ENCODE data around the gene CADM3. TPM values are rescaled to one million over a fixed set of nuclear protein-coding genes. Genes with fewer than 3 reads are reported as not detected.

The CADM3 gene
- total and polyA plus RNA-seq, 2 donors (not counting 1 experiment from before 2014, with no cell fraction given): 0.32 to 0.33 TPM

DNA sequence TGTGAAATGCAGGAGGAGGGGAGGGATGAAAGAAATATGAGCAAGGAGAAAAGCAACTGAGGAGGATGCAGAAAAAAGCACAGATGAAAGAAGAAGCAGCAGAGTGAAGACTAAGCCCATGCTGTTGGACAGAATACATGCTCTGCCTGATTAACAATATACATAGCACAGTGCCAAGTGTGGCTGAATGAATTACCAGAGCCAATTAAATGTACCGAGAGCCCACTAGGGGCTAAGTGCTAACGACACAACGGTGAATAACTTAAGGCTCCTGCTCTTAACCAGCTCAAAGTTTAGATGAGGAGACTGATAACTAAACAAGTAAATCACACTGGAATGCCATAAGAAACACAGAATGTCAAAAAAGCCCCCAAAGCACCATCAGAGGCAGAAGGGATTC is 15.6 kb downstream of the CADM3 start:
- no peaks in the 10 kb centered on the region for H4K20me1 ChIP-seq (ENCODE audit: control insufficient read depth, insufficient read depth, low read length, poor library complexity, severe bottlenecking)
- ATAC-seq (ENCODE audit: low read depth) (no peak), DNase-seq (no peak)
- TF ChIP-seq EZH2 (IDR thresholded peaks at IDR 0.05; ENCODE audit: borderline replicate concordance, insufficient read depth, low read depth, low read length, poor library complexity, severe bottlenecking): no peak
- TF ChIP-seq, protein P1, sequence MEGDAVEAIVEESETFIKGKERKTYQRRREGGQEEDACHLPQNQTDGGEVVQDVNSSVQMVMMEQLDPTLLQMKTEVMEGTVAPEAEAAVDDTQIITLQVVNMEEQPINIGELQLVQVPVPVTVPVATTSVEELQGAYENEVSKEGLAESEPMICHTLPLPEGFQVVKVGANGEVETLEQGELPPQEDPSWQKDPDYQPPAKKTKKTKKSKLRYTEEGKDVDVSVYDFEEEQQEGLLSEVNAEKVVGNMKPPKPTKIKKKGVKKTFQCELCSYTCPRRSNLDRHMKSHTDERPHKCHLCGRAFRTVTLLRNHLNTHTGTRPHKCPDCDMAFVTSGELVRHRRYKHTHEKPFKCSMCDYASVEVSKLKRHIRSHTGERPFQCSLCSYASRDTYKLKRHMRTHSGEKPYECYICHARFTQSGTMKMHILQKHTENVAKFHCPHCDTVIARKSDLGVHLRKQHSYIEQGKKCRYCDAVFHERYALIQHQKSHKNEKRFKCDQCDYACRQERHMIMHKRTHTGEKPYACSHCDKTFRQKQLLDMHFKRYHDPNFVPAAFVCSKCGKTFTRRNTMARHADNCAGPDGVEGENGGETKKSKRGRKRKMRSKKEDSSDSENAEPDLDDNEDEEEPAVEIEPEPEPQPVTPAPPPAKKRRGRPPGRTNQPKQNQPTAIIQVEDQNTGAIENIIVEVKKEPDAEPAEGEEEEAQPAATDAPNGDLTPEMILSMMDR (IDR thresholded peaks at IDR 0.05): no peak
- Mint-ChIP-seq H3K4me1 (peaks cover 51% of the 10 kb centered on the region), H3K4me3 (peak overlapping the region; percentile 97), H3K27ac (no peak overlapping the region), H3K9me3 (ENCODE audit: insufficient read depth) (no peaks in the 10 kb centered on the region), H3K27me3 (peaks cover 9% of the 10 kb centered on the region)
- CTCF ChIA-PET: interaction anchor here (1.0 to 2.4 kb wide), 2 partner anchors 24 to 28 kb away, joined by 3 to 11 read pairs; no protein-coding TSS in a partner anchor
- no CpG with 5 or more reads among the region's 3 CpGs for WGBS (ENCODE audit: insufficient coverage)
- H3K27ac ChIP-seq (ENCODE audit: low read length in 2 of 2): no peak overlapping the region
- H3K4me2 ChIP-seq (replicated peaks; ENCODE audit: low read depth, low read length, poor library complexity, severe bottlenecking): peak overlapping the region; percentile 90
- no peaks in the 10 kb centered on the region for H3K36me3 ChIP-seq (replicated peaks in 1 of 2; ENCODE audit: control extremely low read depth in 1 of 2, control insufficient read depth in 1 of 2, extremely low read depth in 1 of 2, insufficient read depth in 2 of 2, low read length in 1 of 2)
- POLR2A ChIA-PET: no interaction called here
- H3K9me3 ChIP-seq (ENCODE audit: control extremely low read depth in 1 of 3, control insufficient read depth in 2 of 3, insufficient read depth in 1 of 3, low read length in 2 of 3): no peaks in the 10 kb centered on the region
- no peak overlapping the region for H3K9ac ChIP-seq (ENCODE audit: low read length)
- H3K4me3 ChIP-seq (ENCODE audit: control extremely low read depth in 1 of 5, extremely low read depth in 1 of 5, insufficient read depth in 1 of 5, low read depth in 2 of 5, low read length in 4 of 5): peak overlapping the region in 1 of 5 experiments; percentile 71
- intact Hi-C loops (cut with micrococcal nuclease): no loop called here
- peaks cover 0 to 2% (median 0%) of the 10 kb centered on the region in 4 experiments for H3K27me3 ChIP-seq (replicated peaks in 1 of 4; ENCODE audit: control extremely low read depth in 1 of 4, control insufficient read depth in 3 of 4, insufficient read depth in 4 of 4, low read length in 3 of 4)
- peaks cover 7% of the 10 kb centered on the region for H3K79me2 ChIP-seq (ENCODE audit: control insufficient read depth, insufficient read depth, low read length)
- H3K4me1 ChIP-seq (ENCODE audit: control insufficient read depth in 2 of 2, insufficient read depth in 2 of 2, low read length in 2 of 2): peaks cover 19 to 21% of the 10 kb centered on the region in 2 donors
- H2AFZ ChIP-seq (ENCODE audit: insufficient read depth, low read depth, low read length, poor library complexity, severe bottlenecking): no peak overlapping the region

DNA sequence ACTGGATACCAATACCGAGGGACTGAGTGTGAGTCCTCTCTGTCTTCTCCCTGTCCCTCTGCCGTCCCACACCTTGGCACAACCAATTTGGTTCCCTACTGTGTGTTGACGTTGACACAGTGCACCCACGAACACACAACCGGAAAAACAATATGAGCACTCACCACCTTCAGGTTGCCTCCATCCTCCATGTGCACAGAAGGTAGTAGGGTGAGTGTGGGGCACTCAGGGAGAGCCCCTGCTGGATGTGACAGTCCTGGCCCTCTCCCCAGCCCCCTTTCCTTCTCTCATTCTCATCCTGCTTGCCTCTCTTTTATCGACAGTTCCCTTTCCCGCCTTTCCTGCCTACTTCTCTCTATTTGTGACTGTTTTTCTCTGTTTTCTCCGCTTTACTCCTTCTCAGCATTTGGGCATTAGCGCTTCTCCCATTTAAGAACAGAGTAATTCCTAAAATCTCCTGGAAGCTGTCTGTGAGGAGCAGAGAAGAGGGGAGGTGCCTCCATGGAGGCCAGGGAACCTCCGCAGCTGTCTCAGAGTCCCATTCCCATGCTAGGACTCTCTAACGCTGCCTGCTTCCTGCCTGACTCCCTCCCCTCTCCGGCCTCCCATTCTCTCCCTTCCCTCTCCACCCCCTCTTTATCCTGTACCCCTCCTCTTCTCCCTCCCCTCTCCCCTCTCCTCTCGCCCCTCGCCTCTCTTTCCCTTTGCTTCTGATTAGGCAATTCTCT is 16.4 kb downstream of the CADM3 start:
- Histone ChIP-seq H3K4me1 (ENCODE audit: control insufficient read depth in 2 of 2, insufficient read depth in 2 of 2, low read length in 2 of 2) (peaks cover 19 to 21% of the 10 kb centered on the region in 2 donors), H3K4me2 (replicated peaks; ENCODE audit: low read depth, low read length, poor library complexity, severe bottlenecking) (peak overlapping the region; percentile 90), H3K9me3 (ENCODE audit: control extremely low read depth in 1 of 3, control insufficient read depth in 2 of 3, insufficient read depth in 1 of 3, low read length in 2 of 3) (no peaks in the 10 kb centered on the region), H3K27me3 (replicated peaks in 1 of 4; ENCODE audit: control extremely low read depth in 1 of 4, control insufficient read depth in 3 of 4, insufficient read depth in 4 of 4, low read length in 3 of 4) (peaks cover 0 to 2% (median 0%) of the 10 kb centered on the region in 4 experiments), H3K4me3 (ENCODE audit: control extremely low read depth in 1 of 5, extremely low read depth in 1 of 5, insufficient read depth in 1 of 5, low read depth in 2 of 5, low read length in 4 of 5) (peak overlapping the region in 4 of 5 experiments; percentile 59 to 71 (median 64)), H3K79me2 (ENCODE audit: control insufficient read depth, insufficient read depth, low read length) (peaks cover 7% of the 10 kb centered on the region), H3K27ac (ENCODE audit: low read length in 2 of 2) (peak overlapping the region; percentile 49 to 74), H3K9ac (ENCODE audit: low read length) (peak overlapping the region; percentile 73), H4K20me1 (ENCODE audit: control insufficient read depth, insufficient read depth, low read length, poor library complexity, severe bottlenecking) (no peaks in the 10 kb centered on the region), H3K36me3 (replicated peaks in 1 of 2; ENCODE audit: control extremely low read depth in 1 of 2, control insufficient read depth in 1 of 2, extremely low read depth in 1 of 2, insufficient read depth in 2 of 2, low read length in 1 of 2) (no peaks in the 10 kb centered on the region), H2AFZ (ENCODE audit: insufficient read depth, low read depth, low read length, poor library complexity, severe bottlenecking) (peak overlapping the region; percentile 87)
- ChIA-PET CTCF (interaction anchor here (0.8 to 2.4 kb wide), 7 partner anchors 9 to 27 kb away, joined by 3 to 11 read pairs (median 4); no protein-coding TSS in a partner anchor), POLR2A (interaction anchor here (0.6 to 1.1 kb wide), 3 partner anchors 10 to 1080 kb away, joined by 3 to 12 read pairs (median 10); no protein-coding TSS in a partner anchor)
- H3K4me3 Mint-ChIP-seq: peak overlapping the region; percentile 97
- no peak for TF ChIP-seq EZH2 (IDR thresholded peaks at IDR 0.05; ENCODE audit: borderline replicate concordance, insufficient read depth, low read depth, low read length, poor library complexity, severe bottlenecking)
- TF ChIP-seq, protein P1 (IDR thresholded peaks at IDR 0.05): no peak
- ATAC-seq (ENCODE audit: low read depth) (peak; percentile 6), DNase-seq (peak; percentile 18)
- H3K27ac Mint-ChIP-seq: peak overlapping the region; percentile 87
- peaks cover 9% of the 10 kb centered on the region for H3K27me3 Mint-ChIP-seq
- WGBS (ENCODE audit: insufficient coverage): 23% methylated on average over 8 of the region's 14 CpGs
- intact Hi-C loops (cut with micrococcal nuclease): loop anchor here (1.0 to 2.0 kb wide), 3 partner anchors 10 to 27 kb away; no protein-coding TSS in a partner anchor
- peaks cover 51% of the 10 kb centered on the region for H3K4me1 Mint-ChIP-seq
- H3K9me3 Mint-ChIP-seq (ENCODE audit: insufficient read depth): no peaks in the 10 kb centered on the region
